Hepatocyte (in vitro differentiated cells): ENCODE measurements around the gene VPS8. TPM values are rescaled to one million over a fixed set of nuclear protein-coding genes. Genes with fewer than 3 reads are reported as not detected.

Source experiments
- DNase-seq: peaks from one replicate; pipeline ENCODE4 v3.0.0-alpha.2; 2016; ENCODE audit warnings: low spot score
- H2AFZ ChIP-seq: fragments of 200-600 bp; sonication (generic); 2 replicates; pipeline ENCODE4 v1.6.0; 2016; ENCODE audit warnings: antibody characterized with exemption, mild to moderate bottlenecking
- H3K27ac ChIP-seq: fragments of 200-600 bp; sonication (generic); 2 replicates; pipeline ENCODE4 v1.5.1; 2016; ENCODE audit warnings: mild to moderate bottlenecking
- H3K27me3 ChIP-seq: fragments of 200-600 bp; sonication (generic); 2 replicates; pipeline ENCODE4 v1.6.1; 2016
- H3K36me3 ChIP-seq: fragments of 200-600 bp; sonication (generic); replicated peaks from 2 replicates; pipeline ENCODE4 v1.5.1; 2016; ENCODE audit warnings: low read depth; ENCODE audit not compliant: insufficient read depth
- H3K4me1 ChIP-seq: fragments of 200-600 bp; sonication (generic); 2 replicates; pipeline ENCODE4 v1.5.1; 2016; ENCODE audit warnings: mild to moderate bottlenecking, moderate library complexity; ENCODE audit not compliant: insufficient read depth
- H3K4me2 ChIP-seq: fragments of 200-600 bp; sonication (generic); 2 replicates; pipeline ENCODE4 v1.6.0; 2016
- H3K4me3 ChIP-seq: fragments of 200-600 bp; sonication (generic); 2 replicates; pipeline ENCODE4 v1.5.1; 2016; ENCODE audit warnings: mild to moderate bottlenecking
- H3K79me2 ChIP-seq: fragments of 200-600 bp; sonication (generic); 2 replicates; pipeline ENCODE4 v1.6.0; 2017; ENCODE audit warnings: mild to moderate bottlenecking
- H3K9me2 ChIP-seq: fragments of 200-600 bp; sonication (generic); replicated peaks from 2 replicates; pipeline ENCODE4 v1.6.0; 2017; ENCODE audit warnings: mild to moderate bottlenecking; ENCODE audit not compliant: insufficient read depth
- H3K9me3 ChIP-seq: fragments of 200-600 bp; sonication (generic); 2 replicates; pipeline ENCODE4 v1.5.1; 2016; ENCODE audit warnings: low read depth, mild to moderate bottlenecking
- H4K20me1 ChIP-seq: fragments of 200-600 bp; sonication (generic); 2 replicates; pipeline ENCODE4 v1.6.0; 2016; ENCODE audit warnings: mild to moderate bottlenecking; ENCODE audit not compliant: insufficient read depth, poor library complexity, severe bottlenecking
- CTCF ChIP-seq: fragments of 200-600 bp; sonication (generic); IDR thresholded peaks from 2 replicates; pipeline ENCODE4 v1.5.1; 2016; ENCODE audit warnings: antibody characterized with exemption, mild to moderate bottlenecking; ENCODE audit not compliant: poor library complexity
- EZH2 ChIP-seq: fragments of 200-600 bp; sonication (generic); IDR thresholded peaks from 2 replicates; pipeline ENCODE4 v1.6.1; 2016; ENCODE audit warnings: antibody characterized with exemption, mild to moderate bottlenecking, borderline replicate concordance
- EZH2phosphoT487 ChIP-seq: fragments of 200-600 bp; sonication (generic); IDR thresholded peaks from one replicate; pipeline ENCODE4 v1.6.1; 2018; ENCODE audit warnings: antibody characterized with exemption, mild to moderate bottlenecking, low read depth, moderate library complexity; ENCODE audit not compliant: unreplicated experiment, severe bottlenecking
- WGBS: methylation state at CpG from one replicate; pipeline ENCODE4 v1.1.6; 2016; ENCODE audit warnings: low lambda C conversion rate; ENCODE audit errors: missing lambda C conversion rate; 5-methylcytosine and 5-hydroxymethylcytosine counted together
- polyA plus RNA-seq: library from polyadenylated mRNA; unstranded; fragments of >200 nt; fragmentation: Nextera tagmentation; extraction: Ambion mirVana; gene quantifications from 2 replicates; pipeline ENCODE4 v1.2.1, GENCODE V29; 2016
- total RNA-seq: library from RNA; depleted of rRNA; stranded (reverse); fragments of >200 nt; gene quantifications from 2 replicates; pipeline ENCODE4 v1.2.3, GENCODE V29; 2014

Gene VPS8
- total and polyA plus RNA-seq, 2 experiments from 2014 or later = 20.5 to 61.9 TPM

DNA sequence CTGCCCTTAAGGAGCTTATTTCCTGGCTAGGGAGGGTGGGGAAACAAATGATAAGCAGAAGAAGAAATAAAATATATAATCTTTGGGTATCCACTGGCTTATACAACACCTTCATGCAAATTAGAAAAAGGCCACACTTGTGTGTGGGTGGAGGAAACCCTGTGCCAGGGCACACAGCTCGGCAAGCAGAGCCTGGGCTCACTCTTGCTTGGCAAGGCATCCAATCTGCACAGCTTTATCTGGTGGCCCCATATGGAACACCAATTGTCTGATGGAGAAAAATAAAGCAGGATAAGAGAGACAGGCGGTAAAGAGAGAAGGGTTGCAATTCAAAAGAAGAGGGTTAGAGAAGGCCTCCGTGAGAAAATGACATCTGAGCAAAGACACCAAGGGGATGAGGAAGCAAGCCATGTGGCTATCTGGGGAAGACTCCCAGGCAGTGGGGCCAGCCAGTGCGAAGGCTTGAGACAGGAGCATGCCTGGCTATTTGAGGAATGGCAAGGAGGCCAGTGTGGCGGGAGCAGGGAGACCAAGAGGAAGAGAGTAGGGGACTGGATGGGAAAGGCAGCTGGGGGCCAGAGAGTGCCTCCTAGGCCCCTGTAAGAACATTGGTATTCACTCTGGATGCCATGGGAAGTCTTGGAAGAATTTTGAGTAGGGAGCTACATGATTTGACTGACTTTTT is 22.5 kb upstream of the VPS8 start:
- Histone ChIP-seq H3K79me2 (no peaks in the 10 kb centered on the region), H3K9me3 (no peaks in the 10 kb centered on the region), H3K4me3 (no peak overlapping the region), H3K4me2 (no peak overlapping the region), H4K20me1 (no peaks in the 10 kb centered on the region), H3K4me1 (peaks cover 9% of the 10 kb centered on the region), H3K27me3 (no peaks in the 10 kb centered on the region), H3K9me2 (no peaks in the 10 kb centered on the region), H2AFZ (no peak overlapping the region), H3K36me3 (no peaks in the 10 kb centered on the region), H3K27ac (no peak overlapping the region)
- no peak for DNase-seq
- WGBS = 91% methylated on average over 5 of the region's 5 CpGs
- TF ChIP-seq EZH2phosphoT487 = no peak
- no peak for TF ChIP-seq EZH2
- no peak for TF ChIP-seq CTCF

GRCh38 chr3:184791171-184791570 is 20.8 kb upstream of the VPS8 start:
- TF ChIP-seq EZH2phosphoT487 = no peak
- TF ChIP-seq CTCF = no peak
- no peak for TF ChIP-seq EZH2
- Histone ChIP-seq H3K36me3 (no peaks in the 10 kb centered on the region), H3K4me3 (no peak overlapping the region), H3K4me1 (peaks cover 5% of the 10 kb centered on the region), H4K20me1 (no peaks in the 10 kb centered on the region), H3K79me2 (no peaks in the 10 kb centered on the region), H3K9me2 (no peaks in the 10 kb centered on the region), H3K27ac (no peak overlapping the region), H3K9me3 (no peaks in the 10 kb centered on the region), H3K4me2 (no peak overlapping the region), H2AFZ (no peak overlapping the region), H3K27me3 (no peaks in the 10 kb centered on the region)
- WGBS = 43% methylated on average over 3 of the region's 3 CpGs
- DNase-seq = no peak

DNA sequence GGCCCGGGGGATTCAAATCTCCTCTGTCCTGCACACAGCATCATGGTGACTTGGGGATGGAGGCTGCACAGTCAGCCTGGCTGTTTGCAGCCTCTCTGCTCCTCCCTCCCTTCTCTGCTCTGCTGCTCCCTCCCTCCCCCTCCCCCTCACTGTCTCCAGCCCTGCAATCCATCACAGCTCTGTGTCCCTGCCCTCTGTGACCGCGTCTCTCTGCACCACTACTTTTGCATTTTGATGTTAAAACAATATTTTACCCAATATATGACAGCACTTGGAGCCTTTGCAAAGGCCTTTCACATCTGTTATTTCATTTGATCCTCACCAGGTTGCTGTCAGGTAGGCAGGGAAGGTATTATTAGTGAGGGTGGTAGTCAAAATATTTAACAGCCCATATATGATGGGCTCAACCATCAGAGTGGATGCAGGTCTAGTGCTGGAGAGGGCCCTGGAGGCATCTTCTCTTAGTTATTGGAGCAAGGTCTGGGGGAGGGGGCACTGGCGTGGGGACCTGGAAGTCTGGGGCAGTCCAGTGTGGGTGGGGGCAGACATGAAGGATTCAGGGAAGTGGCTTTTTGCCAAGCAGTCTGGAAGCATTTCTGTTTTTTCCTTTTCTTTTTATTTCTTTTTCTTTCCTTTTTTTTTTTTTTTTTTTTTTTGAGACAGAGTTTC is 16.3 kb upstream of the VPS8 start:
- no peak for TF ChIP-seq CTCF
- TF ChIP-seq EZH2phosphoT487 = no peak
- Histone ChIP-seq H3K27ac (no peak overlapping the region), H4K20me1 (no peaks in the 10 kb centered on the region), H3K9me3 (no peaks in the 10 kb centered on the region), H2AFZ (no peak overlapping the region), H3K79me2 (no peaks in the 10 kb centered on the region), H3K27me3 (no peaks in the 10 kb centered on the region), H3K36me3 (no peaks in the 10 kb centered on the region), H3K4me1 (peaks cover 6% of the 10 kb centered on the region), H3K4me3 (no peak overlapping the region), H3K9me2 (no peaks in the 10 kb centered on the region), H3K4me2 (no peak overlapping the region)
- DNase-seq = peak; percentile 49
- WGBS = 39% methylated on average over 4 of the region's 4 CpGs
